Superior temporal gyrus (tissue), 1 donor: Measurements from ENCODE around the gene PLXNA1.

Experiments used
- DNase-seq: peaks from one replicate; pipeline ENCODE4 v3.0.0-alpha.2; 2016; ENCODE audit errors: extremely low spot score

Gene PLXNA1

GRCh38 chr3:126952983-126953660 is 29.8 kb upstream of the PLXNA1 start:
- DNase-seq, result no peak

GRCh38 chr3:126954141-126954842 is 28.6 kb upstream of the PLXNA1 start:
- DNase-seq, result no peak

GRCh38 chr3:126955004-126955790 is 27.7 kb upstream of the PLXNA1 start:
- DNase-seq, result no peak

- DNase-seq, result no peak
These were observed 26.6 kb upstream of the PLXNA1 start for GRCh38 chr3:126956361-126956760.

GRCh38 chr3:126956866-126957650 is 25.9 kb upstream of the PLXNA1 start:
- no peak for DNase-seq

GRCh38 chr3:126957776-126958637 is 24.9 kb upstream of the PLXNA1 start:
- no peak for DNase-seq

GRCh38 chr3:126958638-126959085 is 24.3 kb upstream of the PLXNA1 start:
- no peak for DNase-seq

GRCh38 chr3:126959136-126959920 is 23.6 kb upstream of the PLXNA1 start:
- DNase-seq, result no peak

- peak; percentile 71 for DNase-seq
These were observed 22.9 kb upstream of the PLXNA1 start for GRCh38 chr3:126959921-126960603.

GRCh38 chr3:126960604-126960995 is 22.3 kb upstream of the PLXNA1 start:
- DNase-seq, result no peak

- DNase-seq, result no peak
These were observed 21.6 kb upstream of the PLXNA1 start for GRCh38 chr3:126961191-126961790.

- DNase-seq, result no peak
These were observed 21.0 kb upstream of the PLXNA1 start for GRCh38 chr3:126961791-126962461.

GRCh38 chr3:126962756-126963155 is 20.2 kb upstream of the PLXNA1 start:
- DNase-seq, result no peak

GRCh38 chr3:126963261-126964190 is 19.4 kb upstream of the PLXNA1 start:
- DNase-seq, result no peak

- DNase-seq, result no peak
These were observed 18.7 kb upstream of the PLXNA1 start for GRCh38 chr3:126964261-126964660.

- DNase-seq, result no peak
These were observed 18.0 kb upstream of the PLXNA1 start for GRCh38 chr3:126964950-126965349.

- DNase-seq, result no peak
These were observed 17.3 kb upstream of the PLXNA1 start for GRCh38 chr3:126965526-126966080.
